Adipocyte (in vitro differentiated cells): ENCODE measurements around the gene SYNGR2.

Experiments used
- DNase-seq: peaks from one replicate; pipeline ENCODE4 v3.0.0-alpha.2; 2015; ENCODE audit warnings: low read depth
- H3K27me3 ChIP-seq: replicated peaks from 2 replicates; pipeline ENCODE4 v1.7.0; 2013; ENCODE audit warnings: mild to moderate bottlenecking, low read length, moderate library complexity; ENCODE audit not compliant: control insufficient read depth, insufficient read depth
- H3K36me3 ChIP-seq: 2 replicates; pipeline ENCODE4 v1.7.0; 2013; ENCODE audit warnings: low read length, mild to moderate bottlenecking, moderate library complexity; ENCODE audit not compliant: control insufficient read depth, insufficient read depth, severe bottlenecking
- H3K4me1 ChIP-seq: 2 replicates; pipeline ENCODE4 v1.7.0; 2013; ENCODE audit warnings: mild to moderate bottlenecking, low read length, moderate library complexity; ENCODE audit not compliant: control insufficient read depth, insufficient read depth
- H3K4me3 ChIP-seq: 2 replicates; pipeline ENCODE4 v1.7.0; 2013; ENCODE audit warnings: mild to moderate bottlenecking, low read length, moderate library complexity
- H3K9ac ChIP-seq: 2 replicates; pipeline ENCODE4 v1.7.0; 2013; ENCODE audit warnings: mild to moderate bottlenecking, low read length, moderate library complexity
- H3K9me3 ChIP-seq: 2 replicates; pipeline ENCODE4 v1.7.0; 2013; ENCODE audit warnings: mild to moderate bottlenecking, low read length, moderate library complexity; ENCODE audit not compliant: control insufficient read depth

The SYNGR2 gene

DNA sequence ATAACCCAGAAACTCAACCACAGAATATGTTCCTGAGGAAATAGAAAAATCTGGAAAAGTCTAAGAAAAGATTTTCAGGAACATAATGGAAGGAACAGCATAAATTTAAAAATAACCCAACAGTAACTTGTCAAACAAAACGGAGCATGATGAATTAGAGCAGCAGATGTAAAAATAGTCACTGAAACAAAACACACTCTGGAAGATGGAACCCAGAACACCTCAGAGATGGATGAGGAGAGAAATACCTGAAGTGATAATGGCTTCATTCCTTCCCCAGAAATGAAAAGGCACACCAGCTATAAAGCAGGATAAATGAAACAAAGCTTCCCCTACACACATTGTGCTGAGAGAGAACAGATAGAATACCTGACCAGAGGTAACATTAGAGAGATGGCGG, 12.1 kb downstream of the SYNGR2 start:
- Histone ChIP-seq H3K9ac (no peak overlapping the region), H3K4me1 (peaks cover 4% of the 10 kb centered on the region)

DNA sequence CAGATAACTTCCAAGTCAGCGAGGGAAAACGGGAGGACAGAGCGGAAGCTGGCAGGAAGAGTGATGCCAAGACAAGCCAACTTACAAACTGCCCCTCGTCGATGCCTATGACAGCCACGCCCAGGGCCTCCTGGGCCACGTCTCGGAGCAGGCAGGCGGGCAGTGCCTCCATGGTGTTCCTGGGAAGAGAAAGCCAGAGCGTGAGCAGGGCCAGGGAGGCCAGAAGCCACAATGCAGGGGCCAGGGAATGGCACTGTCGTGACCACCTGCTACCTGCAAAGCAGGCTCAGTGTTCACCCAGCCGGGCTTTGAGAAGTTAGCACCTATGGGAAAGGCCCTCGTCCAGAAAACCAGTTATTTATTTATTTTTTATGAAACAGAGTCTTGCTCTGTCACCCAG, 14.1 kb downstream of the SYNGR2 start:
- H3K4me1 ChIP-seq, result peaks cover 4% of the 10 kb centered on the region
- no peak for DNase-seq
- H3K9me3 ChIP-seq, result no peaks in the 10 kb centered on the region
- H3K36me3 ChIP-seq, result no peaks in the 10 kb centered on the region
- H3K4me3 ChIP-seq, result no peak overlapping the region
- no peaks in the 10 kb centered on the region for H3K27me3 ChIP-seq
- no peak overlapping the region for H3K9ac ChIP-seq

More for the DNA sequence above, 12.1 kb downstream of the SYNGR2 start:
- Histone ChIP-seq H3K9me3 (no peaks in the 10 kb centered on the region), H3K36me3 (no peaks in the 10 kb centered on the region), H3K4me3 (no peak overlapping the region), H3K27me3 (no peaks in the 10 kb centered on the region)
- DNase-seq, result no peak

DNA sequence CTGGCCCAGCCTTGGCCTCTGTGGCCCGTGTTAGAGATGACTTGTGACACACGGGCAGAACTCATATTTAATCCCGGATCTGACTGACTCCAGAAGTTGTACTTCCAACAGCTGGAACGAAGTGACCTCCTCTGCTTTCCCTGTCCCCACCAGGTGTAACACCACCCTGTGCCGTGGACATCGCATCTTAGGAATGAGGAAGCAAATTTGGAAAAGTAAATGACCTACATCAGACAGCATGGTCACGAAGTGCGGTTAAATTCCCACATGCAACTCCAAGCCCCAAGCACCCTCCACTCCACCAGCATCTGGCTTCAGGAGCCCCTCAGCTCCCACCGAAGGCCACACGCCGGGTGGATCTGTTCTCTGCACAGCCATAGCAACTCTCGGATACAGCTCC, 15.5 kb downstream of the SYNGR2 start:
- Histone ChIP-seq H3K9me3 (no peaks in the 10 kb centered on the region), H3K4me3 (no peak overlapping the region), H3K9ac (no peak overlapping the region), H3K4me1 (peaks cover 8% of the 10 kb centered on the region), H3K27me3 (no peaks in the 10 kb centered on the region), H3K36me3 (no peaks in the 10 kb centered on the region)
- DNase-seq, result no peak

DNA sequence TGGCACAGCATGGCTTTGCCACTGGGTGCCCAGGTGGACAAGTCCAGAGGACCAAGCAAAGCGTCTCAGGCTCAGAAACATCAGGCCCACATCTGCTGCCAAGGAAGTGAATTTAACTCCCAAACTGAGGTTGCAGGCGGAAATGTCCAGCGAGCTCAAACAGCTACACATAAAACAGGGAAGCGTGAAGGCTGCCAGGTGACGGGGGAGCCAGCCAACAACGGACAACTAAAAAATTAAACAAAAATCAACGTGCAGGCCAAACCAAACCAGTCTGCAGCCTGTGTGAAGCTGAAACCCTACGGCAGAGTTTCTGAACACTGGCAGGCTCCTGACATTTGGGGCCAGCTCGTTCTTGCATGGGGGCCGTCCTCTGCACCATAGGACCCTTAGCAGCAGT, 16.0 kb downstream of the SYNGR2 start:
- Histone ChIP-seq H3K4me3 (no peak overlapping the region), H3K27me3 (no peaks in the 10 kb centered on the region), H3K9me3 (no peaks in the 10 kb centered on the region), H3K36me3 (no peaks in the 10 kb centered on the region), H3K9ac (no peak overlapping the region), H3K4me1 (peaks cover 6% of the 10 kb centered on the region)
- no peak for DNase-seq

DNA sequence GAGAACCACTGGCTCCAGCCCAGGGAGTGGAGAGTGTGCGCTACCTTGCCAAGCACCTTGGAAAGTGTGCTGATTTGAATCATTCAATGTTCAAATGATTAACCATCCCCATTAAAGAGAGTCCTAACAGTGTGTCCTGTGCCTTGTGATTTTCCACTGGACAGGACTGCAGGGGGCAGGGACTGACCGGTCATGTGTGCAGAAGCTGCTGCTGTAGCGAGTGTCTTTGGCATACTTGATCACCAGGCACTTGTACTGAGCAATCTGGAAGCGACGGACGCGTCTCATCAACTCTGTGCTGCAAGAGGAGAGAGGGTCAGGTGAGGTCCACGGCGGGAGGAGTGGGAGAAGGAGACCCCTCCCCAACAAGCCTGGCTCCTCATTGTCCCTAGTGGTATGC, 16.5 kb downstream of the SYNGR2 start:
- Histone ChIP-seq H3K9me3 (no peaks in the 10 kb centered on the region), H3K27me3 (no peaks in the 10 kb centered on the region), H3K9ac (no peak overlapping the region), H3K4me3 (no peak overlapping the region), H3K36me3 (no peaks in the 10 kb centered on the region), H3K4me1 (peaks cover 4% of the 10 kb centered on the region)
- no peak for DNase-seq

DNA sequence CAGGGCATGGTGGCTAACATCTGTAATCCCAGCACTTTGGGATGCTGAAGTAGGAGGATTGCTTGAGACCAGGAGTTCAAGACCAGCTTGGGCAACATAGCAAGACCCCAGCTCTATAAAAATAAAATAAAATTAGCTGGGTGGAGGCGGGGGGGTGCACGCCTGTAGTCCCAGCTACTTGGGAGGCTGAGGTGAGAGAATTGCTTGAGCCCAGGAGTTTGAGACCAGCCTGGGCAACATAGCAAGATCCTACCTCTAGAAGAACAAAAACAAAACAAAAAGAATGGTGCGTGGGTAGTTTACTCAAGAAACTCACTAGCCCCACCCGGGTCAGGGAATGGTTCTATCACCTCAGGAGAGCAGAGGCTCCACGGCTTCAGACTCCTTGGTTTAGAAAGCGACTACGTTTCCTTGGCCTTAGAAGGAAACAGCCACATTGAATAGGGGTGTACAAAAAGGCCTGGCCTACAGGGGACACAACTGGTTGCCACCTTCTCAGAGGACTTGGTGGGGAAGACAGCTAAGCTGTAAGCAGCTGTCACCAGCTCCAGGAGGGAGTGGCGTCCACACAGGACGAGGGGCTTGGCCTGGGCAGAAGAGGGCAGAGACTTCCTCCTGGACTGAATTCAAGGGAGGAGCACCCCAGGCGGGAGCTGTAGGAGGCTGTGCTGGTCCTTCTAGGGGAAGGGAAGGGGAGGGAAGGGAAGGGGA, 17.8 kb downstream of the SYNGR2 start:
- H3K4me1 ChIP-seq, result peaks cover 4% of the 10 kb centered on the region
- H3K27me3 ChIP-seq, result no peaks in the 10 kb centered on the region
- H3K4me3 ChIP-seq, result peak overlapping the region; percentile 86
- H3K36me3 ChIP-seq, result peaks cover 4% of the 10 kb centered on the region
- H3K9ac ChIP-seq, result no peak overlapping the region
- no peak for DNase-seq
- no peaks in the 10 kb centered on the region for H3K9me3 ChIP-seq

DNA sequence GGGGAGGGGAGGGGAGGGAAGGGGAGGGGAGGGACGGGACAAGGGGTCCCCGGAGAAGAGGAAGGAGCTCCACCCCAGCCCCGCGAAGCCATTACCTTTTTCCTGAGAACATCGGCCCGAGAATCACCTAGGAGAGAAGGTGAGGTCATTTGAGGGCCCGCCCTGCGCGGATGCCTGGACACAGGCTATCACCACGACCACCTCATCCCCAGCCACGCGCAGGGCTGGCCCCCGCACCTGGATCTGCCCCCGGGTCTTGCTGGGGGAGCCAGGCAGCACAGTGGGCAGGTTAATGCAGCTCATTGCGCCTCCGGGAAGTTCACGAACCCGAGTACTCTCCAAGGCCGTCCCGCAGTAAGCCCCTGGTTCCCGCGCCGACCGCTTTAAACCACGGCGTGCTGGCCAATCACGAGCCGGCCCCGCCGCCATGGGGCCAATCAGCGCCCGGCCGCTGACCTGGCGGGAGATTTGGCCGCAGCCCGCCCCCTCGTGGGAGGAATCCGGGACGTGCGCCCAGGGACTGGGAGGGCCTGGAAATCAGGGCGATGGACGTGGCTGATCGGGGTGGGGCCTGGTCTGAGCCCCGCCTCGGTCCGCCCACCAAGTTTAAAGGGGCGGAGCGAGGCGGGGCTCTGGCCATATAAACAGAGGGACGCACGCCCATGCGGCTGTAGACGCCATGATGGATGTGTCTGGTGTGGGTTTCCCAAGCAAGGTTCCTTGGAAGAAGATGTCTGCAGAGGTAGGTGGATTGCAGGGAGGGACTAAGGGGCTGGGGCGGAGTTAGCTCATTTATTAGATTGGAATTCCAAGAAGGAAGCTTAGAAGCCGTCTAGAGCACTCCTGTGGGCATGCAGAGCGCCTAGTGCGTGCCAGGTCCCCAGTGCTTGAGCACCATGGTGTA, 18.6 kb downstream of the SYNGR2 start, which contains the start of the genes AFMID and TK1:
TSS of gene AFMID (plus strand) at position 671 of the 904 bp plus-strand sequence. CDS start at position 680, 9 bp downstream.
TSS of gene TK1 (minus strand) at position 361 of the 904 bp plus-strand sequence. CDS start at position 303, 58 bp downstream.
- Histone ChIP-seq H3K27me3 (no peaks in the 10 kb centered on the region), H3K9ac (peak within 1 kb of the TSS; percentile 71), H3K4me1 (peaks cover 4% of the 10 kb centered on the region), H3K4me3 (peak within 1 kb of the TSS; percentile 89), H3K9me3 (no peaks in the 10 kb centered on the region), H3K36me3 (peaks cover 5% of the 10 kb centered on the region)
- DNase-seq, result peak; percentile 99

DNA sequence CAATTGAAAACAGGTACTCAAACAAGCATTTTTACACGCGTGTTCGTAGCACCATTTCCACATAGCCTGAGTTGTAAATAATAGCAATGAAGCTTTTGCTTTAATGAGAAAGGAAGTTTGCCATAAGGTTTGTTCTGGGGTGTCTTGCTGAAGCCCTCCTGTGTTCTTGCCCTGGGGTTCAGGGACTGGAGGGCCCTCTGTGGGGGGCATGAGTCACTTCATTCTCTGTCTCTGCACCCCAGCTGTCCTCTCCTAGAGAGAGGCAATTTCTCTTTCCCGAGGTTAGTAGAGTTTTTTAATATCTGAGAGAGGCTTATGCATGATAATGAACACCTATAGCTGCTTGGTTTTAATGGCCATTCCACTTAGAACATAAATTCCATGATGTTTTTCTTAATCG, 28.3 kb downstream of the SYNGR2 start:
- H3K36me3 ChIP-seq, result peaks cover 2% of the 10 kb centered on the region
- peaks cover 3% of the 10 kb centered on the region for H3K4me1 ChIP-seq
- H3K4me3 ChIP-seq, result no peak overlapping the region
- H3K9ac ChIP-seq, result no peak overlapping the region
- no peak for DNase-seq
- no peaks in the 10 kb centered on the region for H3K27me3 ChIP-seq
- no peaks in the 10 kb centered on the region for H3K9me3 ChIP-seq

DNA sequence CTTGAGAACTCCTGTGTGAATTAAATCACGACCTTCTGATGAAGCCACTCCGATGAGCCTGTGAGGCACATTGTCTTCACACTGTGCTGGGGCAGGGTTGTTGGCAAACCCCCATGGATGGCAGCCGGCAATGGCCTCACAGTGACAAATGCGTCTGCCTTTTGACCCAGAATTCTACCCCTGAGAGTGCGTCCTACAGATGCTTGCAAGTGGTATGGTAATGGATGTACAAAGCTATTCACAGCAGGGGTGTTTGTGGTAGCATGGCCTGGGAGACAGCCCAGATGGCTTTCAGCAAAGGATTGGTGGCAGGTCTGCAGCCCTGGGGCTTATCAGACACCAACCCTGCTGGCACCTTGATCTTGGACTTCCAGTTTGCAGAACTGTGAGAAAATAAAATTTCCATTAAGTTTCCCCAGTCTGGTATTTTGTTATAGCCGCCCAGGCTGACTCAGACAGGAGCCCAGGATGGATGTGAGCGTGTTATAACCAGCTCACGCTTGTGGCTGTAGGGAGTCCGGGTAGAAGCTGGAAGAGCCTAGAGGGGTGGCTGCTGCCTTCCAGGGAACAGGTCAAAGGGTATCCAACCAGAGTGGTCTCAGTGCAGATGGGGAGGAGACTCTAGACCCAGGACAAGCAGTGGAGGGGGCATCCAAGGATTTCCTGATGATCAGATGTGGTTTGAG, 28.9 kb downstream of the SYNGR2 start:
- H3K4me1 ChIP-seq, result peaks cover 3% of the 10 kb centered on the region
- H3K36me3 ChIP-seq, result peaks cover 2% of the 10 kb centered on the region
- no peaks in the 10 kb centered on the region for H3K9me3 ChIP-seq
- H3K4me3 ChIP-seq, result no peak overlapping the region
- H3K9ac ChIP-seq, result no peak overlapping the region
- no peaks in the 10 kb centered on the region for H3K27me3 ChIP-seq
- DNase-seq, result no peak

DNA sequence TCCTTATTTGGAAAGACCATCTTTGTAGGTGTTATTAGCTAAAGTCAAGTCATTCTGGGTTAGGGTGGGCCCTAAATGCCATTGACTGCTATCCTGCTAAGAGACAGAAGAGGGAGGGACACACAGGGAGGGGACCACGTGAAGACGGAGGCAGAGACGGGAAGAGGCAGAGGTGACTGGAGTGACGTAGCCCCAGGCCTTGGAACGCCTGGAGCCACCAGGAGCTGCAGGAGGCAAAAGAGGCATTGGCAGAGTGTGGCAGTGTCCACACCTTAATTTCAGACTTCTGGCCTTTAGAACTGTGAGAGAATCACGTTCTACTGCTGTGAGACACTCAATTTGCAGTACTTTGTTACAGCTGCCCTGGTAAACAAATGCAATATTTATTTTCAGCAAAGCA, 32.1 kb downstream of the SYNGR2 start:
- no peak for DNase-seq
- Histone ChIP-seq H3K27me3 (no peaks in the 10 kb centered on the region), H3K36me3 (peaks cover 3% of the 10 kb centered on the region), H3K9me3 (no peaks in the 10 kb centered on the region), H3K4me1 (peaks cover 3% of the 10 kb centered on the region), H3K9ac (no peak overlapping the region), H3K4me3 (no peak overlapping the region)

DNA sequence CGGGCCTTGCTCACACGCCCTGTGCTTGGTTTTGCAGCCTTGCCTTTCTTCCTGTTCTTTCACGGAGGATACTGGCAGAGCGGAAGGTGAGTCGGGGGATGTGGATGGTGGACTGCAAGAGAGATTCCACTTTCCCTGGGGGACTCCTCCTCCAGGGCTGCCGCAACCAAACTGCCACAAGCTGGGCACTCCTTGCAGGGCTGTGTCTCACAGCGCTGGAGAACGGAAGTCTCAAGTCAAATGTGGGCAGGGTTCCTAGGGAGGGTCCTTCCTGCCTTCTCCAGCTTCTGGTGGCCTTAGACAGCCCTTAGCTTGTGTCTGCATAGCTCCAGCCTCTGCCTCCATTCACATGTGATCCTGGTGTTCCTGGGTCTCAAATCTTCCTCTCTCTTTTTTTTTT, 34.3 kb downstream of the SYNGR2 start:
- peaks cover 3% of the 10 kb centered on the region for H3K36me3 ChIP-seq

More for the DNA sequence above, 34.3 kb downstream of the SYNGR2 start:
- Histone ChIP-seq H3K9me3 (no peaks in the 10 kb centered on the region), H3K4me3 (no peak overlapping the region), H3K27me3 (no peaks in the 10 kb centered on the region), H3K4me1 (peaks cover 3% of the 10 kb centered on the region), H3K9ac (no peak overlapping the region)
- DNase-seq, result no peak
